Thymus (tissue), 11 donors: Measurements from ENCODE around the gene DEF6. TPM values are rescaled to one million over a fixed set of nuclear protein-coding genes. Genes with fewer than 3 reads are reported as not detected.
"Not testable (repeated sequence)": the region's sequence is repeated elsewhere in the genome, so short reads cannot be mapped to it uniquely, and the experiment has no call there.

Experiments used
- DNase-seq, 9 donors: peaks; one replicate each; pipeline ENCODE4 v3.0.0-alpha.2; 2013; ENCODE audit warnings: low spot score in 9 of 9, low read depth in 6 of 9, missing footprints in 1 of 9
- H3K27ac ChIP-seq, 2 donors: one replicate each; pipeline ENCODE4 v1.5.1; 2013; ENCODE audit warnings: control low read depth in 1 of 2, low read depth in 1 of 2, low read length in 1 of 2, mild to moderate bottlenecking in 1 of 2, moderate library complexity in 1 of 2
- H3K27me3 ChIP-seq, 2 donors: one replicate each; pipeline ENCODE4 v1.5.1; 2013; ENCODE audit warnings: low read length in 1 of 2; ENCODE audit not compliant: control insufficient read depth in 2 of 2, insufficient read depth in 1 of 2
- H3K36me3 ChIP-seq, 2 donors: one replicate each; pipeline ENCODE4 v1.5.1; 2013; ENCODE audit warnings: low read length in 1 of 2, mild to moderate bottlenecking in 1 of 2, moderate library complexity in 1 of 2; ENCODE audit not compliant: control insufficient read depth in 2 of 2, insufficient read depth in 2 of 2
- H3K4me1 ChIP-seq, 2 donors: one replicate each; pipeline ENCODE4 v1.5.1; 2013; ENCODE audit warnings: low read length in 2 of 2; ENCODE audit not compliant: control insufficient read depth in 2 of 2, insufficient read depth in 2 of 2
- H3K4me3 ChIP-seq, 2 donors: one replicate each; pipeline ENCODE4 v1.5.1; 2013; ENCODE audit warnings: low read length in 2 of 2, control low read depth in 1 of 2, mild to moderate bottlenecking in 1 of 2
- H3K9me3 ChIP-seq, 2 donors: one replicate each; pipeline ENCODE4 v1.5.1; 2013; ENCODE audit warnings: low read length in 1 of 2, mild to moderate bottlenecking in 1 of 2; ENCODE audit not compliant: control insufficient read depth in 2 of 2, insufficient read depth in 1 of 2
- WGBS: extraction: QIAGEN DNeasy Blood & Tissue Kit; methylation state at CpG from one replicate; pipeline ENCODE4 v1.1.7; 2013; 5-methylcytosine and 5-hydroxymethylcytosine counted together
- polyA plus RNA-seq: library from polyadenylated mRNA; stranded (reverse); fragments of 200-250 nt; gene quantifications from one replicate; pipeline ENCODE4 v1.2.3, GENCODE V29; 2013
- total RNA-seq: library from RNA; stranded (reverse); fragments of 120-200 nt; gene quantifications from one replicate; pipeline ENCODE4 v1.2.4, GENCODE V29; 2013
- donor health status: healthy.

Gene DEF6
- total and polyA plus RNA-seq, 2 donors: 75.7 to 148 TPM

GRCh38 chr6:35299674-35300073 lies 2.1 kb downstream of the DEF6 start:
- no peaks in the 10 kb centered on the region for H3K27me3 ChIP-seq
- WGBS: 21% methylated on average over 4 of the region's 4 CpGs
- peak overlapping the region; percentile 80 to 94 for H3K27ac ChIP-seq
- H3K4me1 ChIP-seq: peaks cover 49 to 71% of the 10 kb centered on the region in 2 donors
- peak in 2 of 9 donors; percentile 30 to 60 for DNase-seq
- peaks cover 19 to 44% of the 10 kb centered on the region in 2 donors for H3K36me3 ChIP-seq
- peaks cover 0 to 2% of the 10 kb centered on the region in 2 donors for H3K9me3 ChIP-seq
- peak overlapping the region; percentile 75 to 97 for H3K4me3 ChIP-seq

GRCh38 chr6:35300848-35301247 lies 3.2 kb downstream of the DEF6 start:
- Histone ChIP-seq H3K27me3 (no peaks in the 10 kb centered on the region), H3K4me3 (peak overlapping the region; percentile 11 to 20), H3K36me3 (peaks cover 11 to 40% of the 10 kb centered on the region in 2 donors), H3K27ac (peak overlapping the region; percentile 82 to 94), H3K4me1 (peaks cover 49 to 71% of the 10 kb centered on the region in 2 donors), H3K9me3 (peaks cover 0 to 2% of the 10 kb centered on the region in 2 donors)
- peak in 6 of 9 donors; percentile 32 to 82 (median 54) for DNase-seq

GRCh38 chr6:35302604-35303241 lies 5.1 kb downstream of the DEF6 start:
- Histone ChIP-seq H3K4me1 (peaks cover 43 to 61% of the 10 kb centered on the region in 2 donors), H3K27ac (peak overlapping the region; percentile 92 to 95), H3K36me3 (peaks cover 9 to 47% of the 10 kb centered on the region in 2 donors), H3K4me3 (peak overlapping the region; percentile 35 to 53), H3K27me3 (no peaks in the 10 kb centered on the region), H3K9me3 (peaks cover 0 to 2% of the 10 kb centered on the region in 2 donors)
- WGBS: 16% methylated on average over 6 of the region's 6 CpGs
- peak; percentile 63 to 89 (median 71) for DNase-seq

GRCh38 chr6:35304299-35304698 lies 6.7 kb downstream of the DEF6 start:
- peak overlapping the region in 1 of 2 donors; percentile 64 for H3K27ac ChIP-seq
- peaks cover 37 to 53% of the 10 kb centered on the region in 2 donors for H3K4me1 ChIP-seq
- H3K4me3 ChIP-seq: no peak overlapping the region
- H3K27me3 ChIP-seq: no peaks in the 10 kb centered on the region
- DNase-seq: no peak
- H3K9me3 ChIP-seq: no peaks in the 10 kb centered on the region
- WGBS: 96% methylated on average over 1 of the region's 1 CpG
- H3K36me3 ChIP-seq: peaks cover 9 to 49% of the 10 kb centered on the region in 2 donors

GRCh38 chr6:35305117-35305516 lies 7.5 kb downstream of the DEF6 start:
- 95% methylated on average over 8 of the region's 8 CpGs for WGBS
- Histone ChIP-seq H3K4me1 (peaks cover 34 to 53% of the 10 kb centered on the region in 2 donors), H3K36me3 (peaks cover 13 to 54% of the 10 kb centered on the region in 2 donors), H3K27me3 (no peaks in the 10 kb centered on the region), H3K4me3 (no peak overlapping the region), H3K9me3 (no peaks in the 10 kb centered on the region), H3K27ac (no peak overlapping the region)
- no peak for DNase-seq

GRCh38 chr6:35307138-35307537 lies 9.5 kb downstream of the DEF6 start:
- whole genome bisulfite sequencing: 98% methylated on average over 15 of the region's 15 CpGs
- H3K27ac ChIP-seq, H3K4me3 ChIP-seq, H3K9me3 ChIP-seq, DNase-seq, H3K27me3 ChIP-seq: not testable (repeated sequence)
- Histone ChIP-seq H3K4me1 (peaks cover 37 to 54% of the 10 kb centered on the region in 2 donors), H3K36me3 (peaks cover 27 to 65% of the 10 kb centered on the region in 2 donors)

GRCh38 chr6:35308543-35308942 lies 10.9 kb downstream of the DEF6 start:
- peaks cover 34 to 70% of the 10 kb centered on the region in 2 donors for H3K36me3 ChIP-seq
- not testable (repeated sequence) for H3K9me3 ChIP-seq, H3K27ac ChIP-seq, H3K4me3 ChIP-seq, H3K27me3 ChIP-seq, DNase-seq
- peaks cover 26 to 47% of the 10 kb centered on the region in 2 donors for H3K4me1 ChIP-seq
- 100% methylated on average over 2 of the region's 2 CpGs for WGBS

GRCh38 chr6:35309611-35310264 lies 12.1 kb downstream of the DEF6 start:
- WGBS: 96% methylated on average over 9 of the region's 9 CpGs
- no peaks in the 10 kb centered on the region for H3K9me3 ChIP-seq
- H3K36me3 ChIP-seq: peaks cover 27 to 61% of the 10 kb centered on the region in 2 donors
- no peaks in the 10 kb centered on the region for H3K27me3 ChIP-seq
- H3K27ac ChIP-seq: peak overlapping the region; percentile 83 to 92
- peaks cover 26 to 40% of the 10 kb centered on the region in 2 donors for H3K4me1 ChIP-seq
- no peak for DNase-seq
- H3K4me3 ChIP-seq: no peak overlapping the region

GRCh38 chr6:35310265-35310831 lies 12.7 kb downstream of the DEF6 start:
- WGBS: 78% methylated on average over 6 of the region's 6 CpGs
- Histone ChIP-seq H3K27me3 (no peaks in the 10 kb centered on the region), H3K27ac (peak overlapping the region; percentile 83 to 92), H3K9me3 (no peaks in the 10 kb centered on the region), H3K36me3 (peaks cover 31 to 61% of the 10 kb centered on the region in 2 donors), H3K4me1 (peaks cover 26 to 40% of the 10 kb centered on the region in 2 donors), H3K4me3 (no peak overlapping the region)
- peak in 2 of 9 donors; percentile 25 to 40 for DNase-seq
